Tibial nerve (tissue), 3 donors: ENCODE data around the gene KPNA6.

Experiments
- POLR2A ChIP-seq, 2 donors: fragments of 450-650 bp; IDR thresholded peaks; one replicate each; pipeline ENCODE4 v1.6.1; 2017; ENCODE audit warnings: antibody characterized with exemption in 2 of 2, mild to moderate bottlenecking in 2 of 2, moderate library complexity in 2 of 2
- TF ChIP-seq, protein P1 (sequence below), 5 experiments: fragments of 200-600 bp in 3 of 5; fragments of 450-650 bp in 2 of 5; sonication (generic) in 3 of 5; IDR thresholded peaks; one replicate each; pipeline ENCODE4 v1.5.1; 2016 to 2019; ENCODE audit warnings: antibody characterized with exemption in 5 of 5, mild to moderate bottlenecking in 3 of 5, moderate library complexity in 2 of 5

DNA sequence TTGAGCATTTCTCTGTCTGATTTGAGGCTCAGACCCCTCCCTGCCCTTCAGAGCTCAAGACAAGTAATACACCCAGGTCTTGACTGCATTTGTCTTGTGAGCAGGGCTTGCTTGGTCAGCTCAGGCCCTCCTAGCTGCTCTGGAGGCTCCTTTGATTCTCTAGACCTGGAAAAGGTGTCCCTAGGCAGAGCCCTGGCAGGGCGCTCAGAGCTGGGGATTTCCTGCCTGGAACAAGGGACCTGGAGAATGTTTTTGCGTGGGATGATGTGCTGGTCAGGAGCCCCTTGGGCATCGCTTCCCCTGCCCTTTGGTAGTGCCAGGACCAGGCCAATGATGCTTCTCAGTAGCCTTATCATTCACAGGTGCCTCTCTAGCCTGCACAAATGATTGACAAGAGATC, 87.7 kb downstream of the KPNA6 start:
- TF ChIP-seq, protein P1, sequence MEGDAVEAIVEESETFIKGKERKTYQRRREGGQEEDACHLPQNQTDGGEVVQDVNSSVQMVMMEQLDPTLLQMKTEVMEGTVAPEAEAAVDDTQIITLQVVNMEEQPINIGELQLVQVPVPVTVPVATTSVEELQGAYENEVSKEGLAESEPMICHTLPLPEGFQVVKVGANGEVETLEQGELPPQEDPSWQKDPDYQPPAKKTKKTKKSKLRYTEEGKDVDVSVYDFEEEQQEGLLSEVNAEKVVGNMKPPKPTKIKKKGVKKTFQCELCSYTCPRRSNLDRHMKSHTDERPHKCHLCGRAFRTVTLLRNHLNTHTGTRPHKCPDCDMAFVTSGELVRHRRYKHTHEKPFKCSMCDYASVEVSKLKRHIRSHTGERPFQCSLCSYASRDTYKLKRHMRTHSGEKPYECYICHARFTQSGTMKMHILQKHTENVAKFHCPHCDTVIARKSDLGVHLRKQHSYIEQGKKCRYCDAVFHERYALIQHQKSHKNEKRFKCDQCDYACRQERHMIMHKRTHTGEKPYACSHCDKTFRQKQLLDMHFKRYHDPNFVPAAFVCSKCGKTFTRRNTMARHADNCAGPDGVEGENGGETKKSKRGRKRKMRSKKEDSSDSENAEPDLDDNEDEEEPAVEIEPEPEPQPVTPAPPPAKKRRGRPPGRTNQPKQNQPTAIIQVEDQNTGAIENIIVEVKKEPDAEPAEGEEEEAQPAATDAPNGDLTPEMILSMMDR (IDR thresholded peaks at IDR 0.05), result no peak
- no peak for TF ChIP-seq POLR2A (IDR thresholded peaks at IDR 0.05)
